ENCODE data around the gene FCRL1. TPM values are rescaled to one million over a fixed set of nuclear protein-coding genes. Genes with fewer than 3 reads are reported as not detected.

FCRL1 gene
- total RNA-seq, 1 experiment from 2014 or later, result not detected

DNA sequence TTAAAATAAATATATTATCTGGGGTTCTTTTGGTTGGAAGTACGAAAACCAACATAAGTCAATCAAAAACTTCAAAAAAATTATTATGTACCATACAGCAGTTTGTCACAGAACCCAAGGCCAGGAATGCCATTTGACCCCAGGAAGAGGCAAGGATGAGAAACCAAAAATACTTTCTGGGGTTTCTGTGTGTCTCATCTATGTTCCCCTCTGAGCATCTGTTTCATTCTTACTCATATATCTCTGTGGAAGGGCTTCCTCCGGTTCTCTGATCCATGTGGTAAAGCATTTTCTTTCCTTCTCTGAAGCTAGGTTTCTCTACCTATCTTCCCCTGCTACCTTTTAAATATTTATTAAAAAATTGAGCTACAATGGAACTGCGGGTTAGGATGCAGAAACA is 9.8 kb upstream of the FCRL1 start:
- no peaks in the 10 kb centered on the region for H3K36me3 ChIP-seq (replicated peaks; ENCODE audit: control insufficient read depth, insufficient read depth, low read length)
- no peak for DNase-seq
- H3K4me3 ChIP-seq (ENCODE audit: insufficient read depth, low read depth, low read length), result no peak overlapping the region
- no peaks in the 10 kb centered on the region; the same call in 1 of the 2 replicates for H3K27me3 ChIP-seq (ENCODE audit: control insufficient read depth, insufficient read depth, low read length)

DNA sequence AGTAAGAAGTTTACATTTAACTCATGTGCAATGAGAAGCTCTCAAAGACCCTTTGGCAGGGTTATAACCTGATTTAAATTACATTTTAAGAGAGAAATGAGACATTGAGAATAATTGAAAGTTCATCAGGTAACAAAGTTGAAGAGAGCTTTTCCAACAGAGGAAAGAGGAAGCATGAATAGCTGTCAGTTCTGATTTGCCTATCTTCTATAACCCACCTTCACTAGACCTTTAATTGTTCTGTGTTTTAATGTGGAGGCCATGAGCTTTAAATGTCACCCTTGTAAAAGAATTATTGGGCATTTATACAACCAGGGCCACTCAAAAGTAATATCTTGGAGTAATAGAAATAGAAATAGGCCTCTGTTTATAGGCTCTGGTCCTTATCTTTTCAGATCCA is 9.3 kb upstream of the FCRL1 start:
- Histone ChIP-seq H3K27me3 (ENCODE audit: control insufficient read depth, insufficient read depth, low read length) (no peaks in the 10 kb centered on the region; the same call in 1 of the 2 replicates), H3K36me3 (replicated peaks; ENCODE audit: control insufficient read depth, insufficient read depth, low read length) (no peaks in the 10 kb centered on the region), H3K4me3 (ENCODE audit: insufficient read depth, low read depth, low read length) (no peak overlapping the region)
- DNase-seq, result no peak

DNA sequence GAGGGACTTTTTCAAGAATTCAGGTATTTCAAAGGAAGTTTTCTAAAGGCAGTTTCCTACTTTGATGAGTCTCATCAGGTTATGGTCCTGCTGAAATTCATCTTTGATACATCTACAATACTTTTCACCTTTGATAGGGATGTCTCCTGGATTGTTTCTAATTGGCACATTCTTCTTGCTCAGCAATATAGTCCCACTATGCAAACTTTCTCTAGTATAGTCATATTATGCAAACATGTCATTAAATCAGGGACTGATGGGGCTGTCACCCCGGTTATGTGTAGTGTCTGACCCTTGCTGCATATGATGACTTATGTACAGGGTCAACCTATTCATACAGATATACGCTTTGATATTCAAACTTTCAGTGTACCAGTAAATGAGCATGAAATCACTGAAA is 379 bp upstream of the FCRL1 start:
- no peaks in the 10 kb centered on the region for H3K36me3 ChIP-seq (replicated peaks; ENCODE audit: control insufficient read depth, insufficient read depth, low read length)
- H3K4me3 ChIP-seq (ENCODE audit: insufficient read depth, low read depth, low read length), result no peak overlapping the region
- no peaks in the 10 kb centered on the region for H3K27me3 ChIP-seq (ENCODE audit: control insufficient read depth, insufficient read depth, low read length)
- no peak for DNase-seq

DNA sequence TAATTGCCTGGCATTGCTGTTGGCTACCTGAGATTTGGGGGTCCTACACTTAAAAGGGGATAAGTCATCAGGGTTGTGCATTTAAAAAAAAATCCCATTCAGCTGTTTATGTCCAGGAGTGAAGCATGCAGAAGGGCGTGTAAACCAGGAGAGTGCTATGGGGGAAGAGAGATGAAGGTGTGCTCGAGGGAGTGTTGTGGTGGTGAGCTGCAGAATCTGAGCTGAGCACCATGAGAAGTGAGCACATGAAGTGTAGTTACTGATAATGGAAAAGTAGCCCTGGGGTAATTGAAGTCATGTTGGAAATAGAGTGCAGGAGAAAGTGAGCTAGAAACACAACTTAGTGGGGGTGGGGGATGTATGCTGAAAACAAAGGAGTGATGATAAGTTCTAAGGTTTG is 705 bp downstream of the FCRL1 start:
- Histone ChIP-seq H3K36me3 (replicated peaks; ENCODE audit: control insufficient read depth, insufficient read depth, low read length) (no peaks in the 10 kb centered on the region), H3K4me3 (ENCODE audit: insufficient read depth, low read depth, low read length) (no peak overlapping the region), H3K27me3 (ENCODE audit: control insufficient read depth, insufficient read depth, low read length) (no peaks in the 10 kb centered on the region)
- no peak for DNase-seq

DNA sequence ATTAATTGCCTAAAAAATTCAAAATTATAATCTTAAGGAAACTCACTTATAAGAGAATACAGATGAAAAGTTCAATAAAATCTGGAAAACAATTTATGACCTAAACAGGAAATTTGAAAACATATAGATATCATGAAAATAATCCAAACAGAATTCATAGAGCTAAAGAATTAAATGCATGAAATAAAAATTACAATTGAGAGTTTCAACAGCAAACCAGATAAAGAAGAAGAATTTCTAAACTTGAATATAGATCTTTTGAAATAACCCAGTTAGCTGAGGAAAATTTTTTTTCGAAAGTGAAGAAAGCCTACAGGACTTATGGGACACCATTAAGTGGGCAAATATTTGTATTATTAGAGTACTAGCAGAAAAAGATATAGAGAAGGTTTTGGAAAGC is 6.7 kb downstream of the FCRL1 start:
- H3K4me3 ChIP-seq (ENCODE audit: insufficient read depth, low read depth, low read length), result no peak overlapping the region
- no peaks in the 10 kb centered on the region for H3K36me3 ChIP-seq (replicated peaks; ENCODE audit: control insufficient read depth, insufficient read depth, low read length)
- DNase-seq, result no peak
- H3K27me3 ChIP-seq (ENCODE audit: control insufficient read depth, insufficient read depth, low read length), result no peaks in the 10 kb centered on the region

DNA sequence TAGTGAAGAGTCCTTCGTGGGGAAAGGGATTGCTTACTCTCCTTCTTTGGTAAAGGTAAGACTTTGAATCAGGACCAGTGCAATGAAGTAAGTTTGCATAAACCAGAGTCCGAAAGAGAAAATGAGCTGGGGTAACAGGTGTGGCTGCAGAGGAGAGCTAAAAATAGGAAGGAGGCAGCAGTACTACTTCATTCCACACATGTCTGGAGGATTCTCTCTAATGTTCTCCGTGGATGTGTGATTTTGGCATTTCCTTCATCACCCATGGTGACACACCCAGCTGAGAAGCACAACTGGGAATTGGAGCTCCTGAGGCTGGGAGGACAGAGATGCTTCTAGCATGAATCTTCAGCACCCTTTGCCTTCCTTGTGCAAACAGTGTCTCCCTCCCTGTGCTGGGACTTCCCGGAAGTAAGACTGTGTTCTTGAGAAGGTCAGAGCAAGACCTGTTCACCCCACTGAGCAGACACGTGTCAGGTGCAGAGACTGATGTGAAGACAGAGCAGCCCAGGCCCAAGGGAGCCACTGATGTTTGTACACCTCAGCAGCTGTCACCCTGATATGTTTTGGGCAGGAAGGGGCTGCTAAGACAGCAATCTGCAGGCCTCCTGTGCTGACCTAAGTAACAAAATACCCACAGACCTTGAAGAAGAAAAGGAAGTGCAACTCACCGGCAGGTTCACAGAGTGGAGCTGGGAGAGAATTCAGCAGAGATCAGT is 13.3 kb downstream of the FCRL1 start:
- Histone ChIP-seq H3K36me3 (replicated peaks; ENCODE audit: control insufficient read depth, insufficient read depth, low read length) (no peaks in the 10 kb centered on the region), H3K4me3 (ENCODE audit: insufficient read depth, low read depth, low read length) (no peak overlapping the region), H3K27me3 (ENCODE audit: control insufficient read depth, insufficient read depth, low read length) (no peaks in the 10 kb centered on the region)
- no peak for DNase-seq

DNA sequence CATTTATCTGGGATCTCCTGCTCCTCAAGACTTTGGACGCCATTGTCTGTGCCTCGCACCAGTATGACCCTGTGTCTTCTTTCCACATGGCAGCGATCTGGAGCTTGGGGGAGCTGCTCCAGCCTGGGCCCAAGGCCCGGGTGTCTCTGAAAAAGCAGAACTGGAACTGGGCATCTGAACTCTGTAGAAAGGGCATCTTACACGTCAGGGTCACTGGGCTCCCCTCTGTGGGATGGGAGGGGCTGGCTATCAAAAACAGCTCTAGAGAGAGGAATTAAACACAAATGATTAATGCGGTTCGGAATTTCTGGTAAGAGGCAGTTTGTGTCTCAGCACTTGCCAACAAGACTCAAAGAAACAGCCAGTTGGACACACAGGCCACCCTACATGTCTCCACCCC is 16.1 kb downstream of the FCRL1 start:
- DNase-seq, result no peak
- Histone ChIP-seq H3K27me3 (ENCODE audit: control insufficient read depth, insufficient read depth, low read length) (no peaks in the 10 kb centered on the region), H3K36me3 (replicated peaks; ENCODE audit: control insufficient read depth, insufficient read depth, low read length) (no peaks in the 10 kb centered on the region), H3K4me3 (ENCODE audit: insufficient read depth, low read depth, low read length) (no peak overlapping the region)

DNA sequence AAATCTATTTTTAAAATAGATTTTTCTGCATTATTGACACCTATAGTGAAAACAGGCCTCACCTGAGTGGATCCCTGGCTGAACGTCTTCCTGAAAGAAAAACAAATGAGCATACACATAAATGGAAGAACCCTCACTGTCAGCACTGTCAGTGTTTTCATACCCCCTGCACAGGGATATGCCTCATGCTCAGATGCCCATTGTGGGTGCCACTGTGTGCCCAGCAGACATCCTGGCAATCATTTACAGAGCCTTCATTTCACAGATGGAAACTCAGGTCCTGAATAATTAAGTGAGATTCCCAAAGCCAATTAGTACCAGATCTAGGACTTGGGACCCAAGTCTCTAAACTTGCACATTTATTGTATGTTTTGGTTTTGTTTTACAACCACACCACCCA is 19.9 kb downstream of the FCRL1 start:
- no peak for DNase-seq
- no peak overlapping the region for H3K4me3 ChIP-seq (ENCODE audit: insufficient read depth, low read depth, low read length)

DNA sequence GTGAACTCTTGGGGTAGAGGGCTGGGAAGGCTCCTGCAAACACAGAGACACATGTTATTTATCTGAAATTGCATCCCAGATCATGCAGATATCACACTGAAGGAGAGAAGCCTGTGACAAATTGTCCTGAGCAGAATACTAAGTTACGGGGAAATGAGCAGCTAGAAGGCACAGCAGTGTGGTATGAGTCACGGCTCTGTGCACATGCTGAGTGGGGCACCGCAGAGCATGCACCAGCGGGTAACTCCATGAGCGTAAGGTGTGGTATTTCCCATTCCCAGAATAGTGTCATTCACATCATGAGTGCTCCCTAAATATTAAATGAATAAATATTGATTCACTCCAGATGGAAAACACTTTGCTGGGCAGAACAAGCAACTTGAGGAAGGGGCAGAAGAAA is 21.7 kb downstream of the FCRL1 start:
- Histone ChIP-seq H3K27me3 (ENCODE audit: control insufficient read depth, insufficient read depth, low read length) (no peaks in the 10 kb centered on the region), H3K4me3 (ENCODE audit: insufficient read depth, low read depth, low read length) (no peak overlapping the region)

More for the DNA sequence above, 19.9 kb downstream of the FCRL1 start:
- no peaks in the 10 kb centered on the region for H3K36me3 ChIP-seq (replicated peaks; ENCODE audit: control insufficient read depth, insufficient read depth, low read length)
- H3K27me3 ChIP-seq (ENCODE audit: control insufficient read depth, insufficient read depth, low read length), result no peaks in the 10 kb centered on the region

DNA sequence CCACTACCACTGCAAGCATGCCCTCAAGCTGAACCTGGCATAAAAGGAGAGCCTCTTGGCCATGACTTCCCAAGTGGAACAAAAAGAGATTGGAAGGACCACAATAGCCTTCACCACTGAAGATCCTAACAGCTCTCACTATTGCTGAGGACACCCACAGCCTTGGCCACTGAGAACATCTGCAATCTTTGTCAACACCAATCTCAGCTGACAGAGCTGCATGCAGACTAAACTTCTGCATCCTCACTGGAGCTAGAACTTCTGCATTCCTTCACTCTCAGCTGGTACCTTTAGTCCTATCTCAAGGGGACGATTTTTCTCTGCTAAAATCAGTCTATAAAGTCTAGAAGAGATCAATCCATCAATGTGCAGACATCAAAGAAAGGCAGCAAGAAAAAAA is 34.7 kb downstream of the FCRL1 start:
- Histone ChIP-seq H3K36me3 (replicated peaks; ENCODE audit: control insufficient read depth, insufficient read depth, low read length) (no peaks in the 10 kb centered on the region), H3K27me3 (ENCODE audit: control insufficient read depth, insufficient read depth, low read length) (no peaks in the 10 kb centered on the region), H3K4me3 (ENCODE audit: insufficient read depth, low read depth, low read length) (no peak overlapping the region)
- no peak for DNase-seq

More for the DNA sequence above, 21.7 kb downstream of the FCRL1 start:
- H3K36me3 ChIP-seq (replicated peaks; ENCODE audit: control insufficient read depth, insufficient read depth, low read length), result no peaks in the 10 kb centered on the region
- DNase-seq, result no peak

DNA sequence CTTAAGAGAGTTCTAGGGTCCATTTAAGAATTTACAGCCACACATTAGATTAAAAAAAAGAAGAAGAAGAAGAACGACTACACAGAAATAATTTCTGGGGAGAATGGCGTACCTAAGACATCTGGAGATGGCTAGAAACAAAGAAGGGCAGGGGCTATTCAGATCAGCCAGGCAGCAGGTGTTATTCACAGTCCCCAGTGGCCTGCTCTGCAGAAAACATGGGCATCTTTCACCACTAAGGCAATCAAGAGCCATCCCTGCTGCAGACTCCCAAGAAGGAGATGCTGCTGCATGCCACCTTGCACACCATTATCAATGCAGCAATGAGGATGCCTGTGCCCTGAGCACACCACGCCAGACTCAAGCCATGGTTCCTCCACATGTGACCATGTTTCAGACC is 35.1 kb downstream of the FCRL1 start:
- H3K36me3 ChIP-seq (replicated peaks; ENCODE audit: control insufficient read depth, insufficient read depth, low read length), result no peaks in the 10 kb centered on the region
- H3K27me3 ChIP-seq (ENCODE audit: control insufficient read depth, insufficient read depth, low read length), result no peaks in the 10 kb centered on the region
- H3K4me3 ChIP-seq (ENCODE audit: insufficient read depth, low read depth, low read length), result no peak overlapping the region
- no peak for DNase-seq

DNA sequence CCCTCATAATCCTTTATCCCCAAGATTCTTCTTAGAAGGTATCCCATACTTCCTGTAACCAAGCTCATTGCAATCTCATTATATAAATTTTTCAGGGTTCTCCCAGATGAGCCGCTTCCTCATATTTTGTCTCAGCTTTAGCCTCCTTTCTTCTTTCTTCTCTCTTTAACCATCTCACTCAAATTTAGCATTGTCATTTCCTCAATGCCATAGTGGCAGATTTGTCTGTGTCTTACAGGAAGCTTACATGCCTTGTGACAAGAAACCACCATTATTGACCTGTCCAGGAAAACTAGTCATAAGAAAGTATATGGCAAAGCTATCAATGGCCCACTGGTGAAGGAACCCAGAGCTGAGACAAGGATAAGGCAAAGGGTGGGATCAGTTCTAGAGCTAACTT is 37.0 kb downstream of the FCRL1 start:
- no peak overlapping the region for H3K4me3 ChIP-seq (ENCODE audit: insufficient read depth, low read depth, low read length)
- no peaks in the 10 kb centered on the region for H3K27me3 ChIP-seq (ENCODE audit: control insufficient read depth, insufficient read depth, low read length)
- no peaks in the 10 kb centered on the region for H3K36me3 ChIP-seq (replicated peaks; ENCODE audit: control insufficient read depth, insufficient read depth, low read length)
- no peak for DNase-seq

DNA sequence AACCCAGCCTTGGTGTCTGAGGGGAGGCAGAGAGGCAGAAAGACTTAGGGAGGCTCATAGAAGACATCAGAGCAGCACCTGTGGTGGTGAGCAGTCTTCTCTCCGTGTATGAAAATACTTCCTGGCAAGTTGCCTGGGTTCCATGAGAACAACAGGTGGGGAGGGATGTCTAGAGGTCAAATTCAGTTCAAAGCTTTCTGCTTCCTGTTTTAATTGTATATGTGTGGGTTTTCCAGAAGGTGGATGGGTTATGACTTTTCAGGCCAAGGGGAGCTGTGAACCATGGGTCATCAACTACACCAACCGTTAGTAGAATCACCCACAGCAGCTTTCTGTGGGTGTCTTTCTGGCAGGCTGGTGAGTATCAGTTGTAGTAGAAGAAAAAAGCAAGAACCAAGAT is 38.9 kb downstream of the FCRL1 start:
- no peaks in the 10 kb centered on the region for H3K36me3 ChIP-seq (replicated peaks; ENCODE audit: control insufficient read depth, insufficient read depth, low read length)
- no peak for DNase-seq
- no peak overlapping the region for H3K4me3 ChIP-seq (ENCODE audit: insufficient read depth, low read depth, low read length)
- no peaks in the 10 kb centered on the region for H3K27me3 ChIP-seq (ENCODE audit: control insufficient read depth, insufficient read depth, low read length)

DNA sequence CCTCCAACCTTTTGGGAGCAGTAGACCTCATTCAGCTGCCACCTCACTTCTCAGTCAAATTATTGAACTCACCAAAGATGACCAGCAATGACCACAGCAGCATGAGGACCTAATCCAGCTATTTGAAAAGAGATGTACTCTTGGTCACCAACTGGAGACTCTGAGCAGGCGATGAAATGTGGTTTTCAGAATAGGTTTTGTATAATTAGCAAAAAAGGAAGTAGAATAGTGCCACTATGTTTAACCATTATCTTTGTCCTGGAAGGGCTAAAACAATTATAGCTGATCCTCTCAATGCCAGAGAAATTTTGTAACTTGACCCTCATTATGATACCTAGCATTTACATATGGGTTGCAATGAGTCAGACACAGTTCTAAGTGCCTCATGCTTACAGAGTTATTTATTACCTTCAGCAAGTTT is 42.9 kb downstream of the FCRL1 start, which contains the start of gene FCRL2:
Gene FCRL2, minus strand, starts transcription at position 162 of the 421 bp plus-strand sequence. Its CDS starts 59 bp downstream, at position 103.
- DNase-seq, result no peak
- Histone ChIP-seq H3K27me3 (ENCODE audit: control insufficient read depth, insufficient read depth, low read length) (no peaks in the 10 kb centered on the region; the same call in 1 of the 2 replicates), H3K4me3 (ENCODE audit: insufficient read depth, low read depth, low read length) (no peak within 1 kb of the TSS), H3K36me3 (replicated peaks; ENCODE audit: control insufficient read depth, insufficient read depth, low read length) (no peaks in the 10 kb centered on the region)

DNA sequence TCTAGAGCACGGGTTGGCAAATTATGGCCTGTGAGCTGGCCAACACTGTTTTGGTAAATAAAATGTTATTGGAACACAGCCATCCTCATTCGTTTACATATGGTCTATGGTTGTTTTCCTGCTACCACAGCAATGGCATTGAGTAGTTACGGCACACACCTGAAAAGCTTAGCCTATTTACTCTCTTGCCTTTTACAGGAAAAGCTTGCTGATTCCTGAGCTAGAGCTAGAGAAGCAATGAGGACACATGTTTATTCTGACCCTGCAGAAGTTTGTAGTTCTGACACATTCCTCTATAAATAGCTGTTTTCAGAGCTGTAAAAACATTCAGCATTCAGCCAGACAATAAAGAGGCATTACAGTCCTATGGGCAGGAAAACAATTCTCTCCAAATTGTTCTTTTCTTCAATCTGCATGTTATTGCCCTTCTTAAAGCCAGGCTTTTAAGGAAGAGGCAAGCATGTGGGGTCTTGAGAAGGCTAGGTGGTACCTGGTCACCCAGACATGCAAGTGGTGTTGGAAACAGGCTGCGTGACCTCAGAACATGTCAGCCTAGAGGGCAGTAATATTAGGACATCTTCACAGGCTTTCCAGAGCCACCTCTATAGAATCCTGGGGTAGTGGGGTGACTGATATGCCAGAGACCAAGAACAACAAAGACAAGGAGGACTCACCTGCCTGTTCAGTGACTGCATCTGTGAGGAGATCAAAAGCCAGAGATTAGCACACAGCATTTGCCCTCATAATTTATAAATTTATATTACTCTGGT is 44.6 kb downstream of the FCRL1 start:
- no peak overlapping the region for H3K4me3 ChIP-seq (ENCODE audit: insufficient read depth, low read depth, low read length)
- H3K36me3 ChIP-seq (replicated peaks; ENCODE audit: control insufficient read depth, insufficient read depth, low read length), result no peaks in the 10 kb centered on the region
- no peaks in the 10 kb centered on the region; the same call in 1 of the 2 replicates for H3K27me3 ChIP-seq (ENCODE audit: control insufficient read depth, insufficient read depth, low read length)
- DNase-seq, result no peak

All from H7 (cell line).